HG03442 (cell line): ENCODE measurements around the gene TMEM183A.

Source experiments
- ATAC-seq: cut with Tn5 transposase; IDR thresholded peaks from one replicate; pipeline ENCODE4 v1.9.1; 2021; ENCODE audit warnings: mild to moderate bottlenecking, moderate library complexity; ENCODE audit not compliant: unreplicated experiment

TMEM183A gene

DNA sequence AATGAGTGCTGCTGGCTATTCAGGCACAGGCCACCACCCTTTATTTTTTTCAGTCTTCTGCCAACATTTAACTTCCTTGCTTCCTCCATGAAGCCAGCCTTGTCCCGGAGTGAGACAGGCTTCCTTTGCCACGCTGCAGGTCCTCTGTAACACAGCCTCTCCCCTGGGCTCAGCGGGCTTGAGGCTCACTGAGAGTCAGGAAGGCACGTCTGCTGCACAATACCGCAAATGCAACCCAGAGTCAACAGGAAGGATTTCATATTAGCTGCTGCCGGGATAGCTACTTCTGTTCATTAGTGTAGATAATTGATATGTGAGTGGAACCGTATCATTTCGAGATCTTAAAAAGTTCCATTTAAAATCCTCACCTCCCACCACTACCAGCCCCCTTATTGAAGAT is 56.1 kb downstream of the TMEM183A start:
- ATAC-seq, result no peak

DNA sequence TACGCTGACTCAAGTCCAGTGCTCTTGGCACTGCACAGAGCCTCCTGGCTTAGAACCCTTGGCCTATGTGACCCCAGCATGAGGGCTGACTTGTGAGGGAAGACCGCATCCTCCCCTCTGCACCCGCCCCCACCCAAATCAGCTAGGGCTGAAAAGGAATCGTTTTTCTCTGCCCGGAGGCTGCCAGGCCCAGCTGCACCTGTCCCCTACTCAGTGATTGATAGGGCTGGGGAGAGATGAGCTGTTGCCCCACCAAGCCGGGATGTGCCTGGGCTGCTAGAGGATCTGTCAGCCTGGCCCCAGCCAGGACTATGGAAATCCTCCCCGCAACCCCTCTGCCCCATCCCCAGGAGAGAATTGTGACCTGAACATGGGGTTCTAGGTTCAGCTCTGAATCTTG is 58.0 kb downstream of the TMEM183A start:
- no peak for ATAC-seq

DNA sequence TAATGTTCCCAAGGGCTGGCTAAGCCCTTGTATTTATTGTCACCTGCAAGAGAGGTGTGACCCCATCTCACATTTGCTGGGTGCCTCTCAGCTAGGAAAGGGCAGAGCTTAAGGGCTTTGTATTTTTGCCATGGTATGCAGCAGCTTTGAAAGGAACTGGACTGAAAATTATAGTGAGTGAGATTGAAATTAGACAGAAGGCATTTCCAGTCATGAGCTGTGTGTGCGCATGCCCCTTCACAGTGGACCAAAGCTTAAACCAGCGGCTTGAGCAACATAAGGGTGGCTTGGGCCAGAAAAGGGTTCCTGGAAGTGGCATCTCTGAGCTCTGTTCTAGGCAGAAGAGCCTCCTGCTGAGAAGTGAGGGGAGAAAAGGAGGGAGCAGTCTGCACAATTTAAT is 58.8 kb downstream of the TMEM183A start:
- ATAC-seq, result no peak

DNA sequence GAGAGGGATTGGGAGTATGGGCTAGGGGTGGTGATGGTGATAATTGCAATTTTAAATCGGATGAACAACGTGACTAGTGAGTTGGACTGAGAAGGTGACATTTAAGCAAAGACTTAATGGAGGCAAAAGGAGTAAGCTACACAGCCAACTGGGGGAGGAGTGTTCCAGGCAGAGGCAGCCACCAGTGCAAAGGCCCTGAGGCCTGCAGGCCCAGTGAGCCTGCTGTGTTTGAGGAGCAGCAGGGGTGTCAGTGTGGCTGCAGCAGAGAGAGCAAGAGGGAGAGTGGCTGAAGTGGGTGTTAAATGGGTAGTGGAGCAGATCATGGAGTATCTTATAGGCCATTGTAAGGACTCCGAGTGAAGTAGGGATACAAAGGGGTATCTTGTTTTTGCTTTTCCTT is 59.8 kb downstream of the TMEM183A start:
- ATAC-seq, result no peak

DNA sequence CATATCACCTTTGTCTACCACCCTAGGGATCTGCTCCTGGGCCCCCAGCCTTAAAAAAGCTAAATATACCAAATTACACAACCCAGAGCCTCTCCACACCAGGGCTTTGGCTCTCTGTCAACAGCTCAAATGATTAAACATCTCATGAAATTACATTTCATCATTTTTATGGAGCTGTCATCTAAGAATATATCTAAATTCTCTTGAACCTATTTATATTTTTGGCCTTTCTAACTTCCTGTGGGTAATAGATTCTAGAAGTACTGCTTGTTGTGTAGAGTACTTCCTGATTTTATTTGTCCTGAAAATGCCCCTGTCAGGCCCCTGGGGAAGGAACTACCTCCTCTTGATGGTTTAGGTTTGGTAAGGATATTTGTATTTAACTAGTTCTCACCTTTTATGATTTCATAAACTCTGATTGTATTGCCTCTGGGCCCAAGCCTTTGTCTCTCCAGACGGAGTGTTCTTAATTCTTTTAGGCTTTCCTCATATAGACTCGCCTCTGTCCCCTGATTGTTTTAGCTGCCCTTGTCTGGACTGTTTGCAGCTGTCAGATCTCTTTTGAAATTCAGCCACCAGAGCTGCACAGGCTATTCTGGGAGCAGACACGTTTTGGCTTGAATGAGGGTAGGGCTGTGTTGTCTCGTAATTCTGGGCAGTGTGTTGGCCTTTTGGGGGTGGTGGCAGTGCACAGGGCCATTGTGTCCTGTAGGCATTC is 62.0 kb downstream of the TMEM183A start:
- ATAC-seq, result no peak

DNA sequence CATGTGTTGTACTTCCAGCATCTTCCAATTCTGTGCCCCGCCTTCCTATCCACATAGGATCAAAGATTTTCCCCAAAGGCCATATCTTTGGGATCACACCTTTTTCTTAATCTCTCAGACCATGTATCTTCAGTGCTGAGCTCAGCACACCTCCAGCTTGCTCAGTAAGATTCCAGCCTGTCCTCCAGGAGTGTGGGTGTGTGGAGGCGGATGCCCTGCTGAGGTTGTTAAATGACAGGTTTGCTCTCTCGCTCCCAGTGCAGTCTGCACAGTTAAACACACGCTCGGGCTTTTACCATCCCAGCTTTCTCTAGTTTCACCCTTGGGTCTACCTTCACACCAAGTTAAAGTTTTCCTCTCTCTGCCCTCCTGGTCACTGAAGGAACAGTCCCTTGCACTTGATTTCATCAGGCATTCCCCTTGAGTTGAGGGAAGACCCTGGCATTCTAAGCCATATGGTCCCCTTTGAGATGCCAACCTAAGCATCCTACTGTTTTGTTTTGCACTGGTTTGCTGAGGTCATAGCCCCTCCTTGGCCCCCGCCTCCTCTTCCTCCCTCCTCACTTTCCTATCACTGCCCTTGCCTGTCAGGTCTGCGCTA is 64.9 kb downstream of the TMEM183A start:
- no peak for ATAC-seq

DNA sequence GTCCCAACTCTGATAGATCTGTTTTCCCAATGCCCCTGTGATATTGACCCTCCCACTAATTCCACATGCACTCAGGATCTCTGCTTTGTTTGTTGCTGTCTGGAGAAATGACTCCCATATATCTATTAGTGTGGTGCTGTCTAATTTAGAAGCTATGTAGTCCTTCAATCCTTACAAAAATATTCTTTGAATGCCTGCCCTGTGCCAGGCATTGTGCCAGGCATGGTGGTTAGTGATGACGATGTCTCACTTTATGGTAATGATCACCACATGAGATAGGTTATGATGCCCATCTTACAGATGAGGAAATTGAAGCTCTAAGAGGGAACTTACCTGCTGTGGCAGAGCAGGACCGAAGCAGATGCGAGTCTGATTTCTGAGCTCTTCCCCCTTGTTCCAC is 65.7 kb downstream of the TMEM183A start:
- no peak for ATAC-seq

DNA sequence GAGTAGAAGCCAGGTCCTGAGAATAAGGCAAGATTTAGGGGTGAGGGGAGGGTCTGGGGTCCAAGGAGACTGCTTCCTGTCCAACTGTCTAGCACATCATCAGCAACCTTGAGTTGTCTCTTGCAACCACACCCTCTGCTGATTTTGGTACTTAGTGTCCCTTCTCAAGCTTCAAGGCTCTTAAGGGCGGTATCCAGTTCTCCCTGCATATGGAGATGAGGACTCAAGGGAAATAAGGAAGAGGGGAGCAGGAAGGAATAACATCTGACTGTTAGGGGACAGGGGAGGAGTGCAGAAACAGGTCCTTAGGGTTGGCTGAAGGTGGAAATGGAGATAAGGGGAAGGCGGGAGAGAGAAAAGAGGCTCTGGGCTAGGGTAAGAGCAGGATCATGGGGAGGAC is 66.3 kb downstream of the TMEM183A start:
- no peak for ATAC-seq
